Ovary (tissue), 3 donors: ENCODE measurements around the gene ABCC3.

Experiments used
- CTCF ChIP-seq, 3 donors: fragments of 450-650 bp in 2 of 3; fragments of 200-600 bp in 1 of 3; IDR thresholded peaks; one replicate each; pipeline versions ENCODE4 v1.5.1 to v1.8.0; 2016 to 2022; ENCODE audit warnings: antibody characterized with exemption in 3 of 3, mild to moderate bottlenecking in 1 of 3
- EP300 ChIP-seq: sonication (generic); formaldehyde crosslinking; IDR thresholded peaks from one replicate; pipeline ENCODE4 v1.6.1; 2017; ENCODE audit warnings: antibody characterized with exemption
- donor health status: DM: no; HTN: no; CAD: no.

- TF ChIP-seq EP300 (no peak), CTCF (IDR thresholded peaks at IDR 0.05) (no peak)
Observed at GRCh38 chr17:50703162-50703561, 68.5 kb downstream of the ABCC3 start.
